Activated naive CD8-positive, alpha-beta T cell treated with anti-CD3 and anti-CD28 coated beads, Interleukin-2, amount 50 U/mL, for 16 hours (primary cell): Measurements from ENCODE around the gene OR14I1.

Experiments used
- DNase-seq: peaks from one replicate; pipeline ENCODE4 v3.0.0-alpha.2; 2020; ENCODE audit warnings: low read depth, low spot score

OR14I1 gene

GRCh38 chr1:248702714-248703113, at the start of gene OR14I1:
Gene OR14I1 (minus strand): TSS chr1:248702766.
- DNase-seq = no peak

GRCh38 chr1:248751635-248752034, 49.1 kb upstream of the OR14I1 start:
- DNase-seq = no peak

- no peak for DNase-seq
Measured at GRCh38 chr1:248751142-248751541, 48.6 kb upstream of the OR14I1 start.

GRCh38 chr1:248750496-248750895, 47.9 kb upstream of the OR14I1 start:
- DNase-seq = no peak

- DNase-seq = no peak
Measured at GRCh38 chr1:248748211-248748610, 45.6 kb upstream of the OR14I1 start.

GRCh38 chr1:248740876-248741275, 38.3 kb upstream of the OR14I1 start:
- no peak for DNase-seq

GRCh38 chr1:248739572-248740205, 37.1 kb upstream of the OR14I1 start:
- no peak for DNase-seq

GRCh38 chr1:248737457-248737856, 34.9 kb upstream of the OR14I1 start:
- DNase-seq = no peak

- DNase-seq = no peak
Measured at GRCh38 chr1:248736977-248737376, 34.4 kb upstream of the OR14I1 start.

- no peak for DNase-seq
Measured at GRCh38 chr1:248733566-248733965, 31.0 kb upstream of the OR14I1 start.

- DNase-seq = no peak
Measured at GRCh38 chr1:248730507-248731335, 28.2 kb upstream of the OR14I1 start.

GRCh38 chr1:248714248-248714647, 11.7 kb upstream of the OR14I1 start:
- no peak for DNase-seq

- DNase-seq = no peak
Measured at GRCh38 chr1:248710305-248710900, 7.8 kb upstream of the OR14I1 start.

GRCh38 chr1:248704606-248705005, 2.0 kb upstream of the OR14I1 start:
- no peak for DNase-seq

- no peak for DNase-seq
Measured at GRCh38 chr1:248703674-248704073, 1.1 kb upstream of the OR14I1 start.

- DNase-seq = no peak
Measured at GRCh38 chr1:248699099-248699498, 3.5 kb downstream of the OR14I1 start.

- DNase-seq = no peak
Measured at GRCh38 chr1:248697907-248698306, 4.7 kb downstream of the OR14I1 start.

GRCh38 chr1:248696774-248697173, 5.8 kb downstream of the OR14I1 start:
- DNase-seq = no peak

- no peak for DNase-seq
Measured at GRCh38 chr1:248696261-248696660, 6.3 kb downstream of the OR14I1 start.

- no peak for DNase-seq
Measured at GRCh38 chr1:248695451-248696132, 7.0 kb downstream of the OR14I1 start.

GRCh38 chr1:248691567-248692155, 10.9 kb downstream of the OR14I1 start:
- no peak for DNase-seq
